ENCODE data around the gene SGF29. TPM values are rescaled to one million over a fixed set of nuclear protein-coding genes. Genes with fewer than 3 reads are reported as not detected.
"Not testable (repeated sequence)": the region's sequence is repeated elsewhere in the genome, so short reads cannot be mapped to it uniquely, and the experiment has no call there.

Gene SGF29
- total RNA-seq, 2 donors from 2014 or later = 24.0 to 35.8 TPM

DNA sequence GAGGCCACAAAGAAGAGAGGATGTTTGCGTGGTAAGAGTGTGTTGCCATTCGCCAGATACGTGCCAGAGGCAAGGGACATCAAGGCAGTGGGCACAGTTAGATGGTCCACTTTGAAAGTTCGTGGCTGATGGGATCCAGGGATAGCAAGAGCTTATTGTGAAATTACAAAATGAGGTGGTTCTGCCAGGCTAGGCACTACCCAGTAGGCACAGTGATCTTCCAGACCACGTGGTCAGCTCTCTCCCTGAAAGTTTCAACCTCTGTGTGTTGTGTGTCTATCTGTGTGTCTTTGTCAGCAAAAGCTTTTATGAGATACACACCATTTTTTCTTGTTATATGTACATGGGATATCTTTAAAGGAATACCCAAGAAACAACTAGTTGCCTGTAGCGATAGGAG is 9.5 kb downstream of the SGF29 start:
- ATAC-seq (no peak), DNase-seq (ENCODE audit: low spot score) (no peak)
- no peaks in the 10 kb centered on the region for H3K27me3 Mint-ChIP-seq
- no peak overlapping the region for H3K4me3 Mint-ChIP-seq
- H3K36me3 Mint-ChIP-seq = peaks cover 16% of the 10 kb centered on the region
- H3K9me3 Mint-ChIP-seq = peaks cover 6% of the 10 kb centered on the region
- peaks cover 5 to 15% of the 10 kb centered on the region in 2 donors for H3K4me1 Mint-ChIP-seq (ENCODE audit: low read depth in 2 of 2)
- no peak overlapping the region for H3K27ac Mint-ChIP-seq

DNA sequence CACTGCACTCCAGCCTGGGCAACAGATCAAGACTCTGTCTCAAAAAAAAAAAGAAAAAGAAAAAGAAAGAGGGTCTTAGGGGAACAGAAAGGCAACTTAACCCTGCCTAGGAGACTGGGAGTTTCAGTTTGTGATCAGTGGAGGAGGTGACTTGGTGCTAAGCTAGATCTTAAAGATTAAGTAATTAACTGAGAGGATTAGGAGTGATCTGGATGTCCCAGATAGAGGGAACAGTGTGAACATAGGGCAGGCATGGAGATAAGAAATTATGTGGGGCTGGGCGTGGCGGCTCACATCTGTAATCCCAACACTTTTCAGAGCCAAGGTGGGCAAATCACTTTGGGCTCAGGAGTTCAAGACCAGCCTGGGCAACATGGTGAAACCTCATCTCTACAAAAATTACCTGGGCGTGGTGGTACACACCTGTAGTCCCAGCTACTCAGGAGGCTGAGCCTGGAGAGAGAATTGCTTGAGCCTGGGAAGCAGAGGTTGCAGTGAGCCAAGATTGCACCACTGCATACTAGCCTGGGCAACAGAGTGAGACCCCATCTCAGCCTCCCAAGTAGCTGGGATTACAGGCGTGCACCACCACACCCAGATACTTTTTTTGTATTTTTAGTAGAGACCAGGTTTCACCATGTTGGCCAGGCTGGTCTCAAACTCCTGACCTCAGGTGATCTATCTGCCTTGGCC is 12.7 kb downstream of the SGF29 start:
- H3K27ac Mint-ChIP-seq; ATAC-seq; H3K9me3 Mint-ChIP-seq; DNase-seq (ENCODE audit: low spot score); H3K27me3 Mint-ChIP-seq; H3K4me3 Mint-ChIP-seq: not testable (repeated sequence)
- Mint-ChIP-seq H3K36me3 (peaks cover 16% of the 10 kb centered on the region), H3K4me1 (ENCODE audit: low read depth in 2 of 2) (peaks cover 10 to 19% of the 10 kb centered on the region in 2 donors)

DNA sequence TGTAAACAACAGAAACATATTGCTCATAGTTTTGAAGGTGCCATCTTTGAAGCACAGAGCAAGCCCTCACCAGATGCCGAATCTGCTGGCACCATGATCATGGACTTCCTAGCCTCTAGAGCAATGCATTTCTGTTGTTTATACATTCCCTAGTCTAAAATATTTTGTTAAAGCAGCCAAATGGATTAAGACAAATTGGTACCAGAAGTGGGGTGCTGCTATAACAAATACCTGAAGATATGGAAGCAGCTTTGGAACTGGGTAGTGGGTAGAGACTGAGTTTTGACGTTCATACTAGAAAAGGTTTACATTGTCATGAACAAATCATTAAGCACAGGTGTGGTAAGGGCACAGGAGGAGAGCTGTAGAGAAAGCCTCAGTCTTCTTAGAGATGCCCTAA is 13.6 kb downstream of the SGF29 start:
- ATAC-seq (no peak), DNase-seq (ENCODE audit: low spot score) (no peak)
- Mint-ChIP-seq H3K27ac (no peak overlapping the region), H3K4me1 (ENCODE audit: low read depth in 2 of 2) (peaks cover 7 to 19% of the 10 kb centered on the region in 2 donors), H3K9me3 (peaks cover 6% of the 10 kb centered on the region), H3K36me3 (peaks cover 16% of the 10 kb centered on the region), H3K27me3 (no peaks in the 10 kb centered on the region), H3K4me3 (no peak overlapping the region)

- DNase-seq (ENCODE audit: low spot score) (no peak), ATAC-seq (no peak)
- Mint-ChIP-seq H3K27ac (peak overlapping the region in 1 of 2 donors; percentile 37), H3K4me3 (no peak overlapping the region), H3K4me1 (ENCODE audit: low read depth in 2 of 2) (peaks cover 21 to 30% of the 10 kb centered on the region in 2 donors), H3K27me3 (no peaks in the 10 kb centered on the region), H3K36me3 (peaks cover 16% of the 10 kb centered on the region), H3K9me3 (peaks cover 6% of the 10 kb centered on the region)
Observed at GRCh38 chr16:28569021-28569420, 15.3 kb downstream of the SGF29 start.

- no peak overlapping the region for H3K4me3 Mint-ChIP-seq
- H3K4me1 Mint-ChIP-seq (ENCODE audit: low read depth in 2 of 2) = peaks cover 28 to 38% of the 10 kb centered on the region in 2 donors
- DNase-seq (ENCODE audit: low spot score) = no peak
- H3K36me3 Mint-ChIP-seq = peaks cover 16% of the 10 kb centered on the region
- H3K27ac Mint-ChIP-seq = no peak overlapping the region
- no peaks in the 10 kb centered on the region for H3K27me3 Mint-ChIP-seq
- H3K9me3 Mint-ChIP-seq = peaks cover 6% of the 10 kb centered on the region
- peak in 1 of 2 donors; percentile 38 for ATAC-seq
Observed at GRCh38 chr16:28569968-28570752, 16.4 kb downstream of the SGF29 start.

GRCh38 chr16:28572696-28573510 is 19.2 kb downstream of the SGF29 start:
- no peak overlapping the region for H3K4me3 Mint-ChIP-seq
- DNase-seq (ENCODE audit: low spot score) (no peak), ATAC-seq (no peak)
- peaks cover 28 to 36% of the 10 kb centered on the region in 2 donors for H3K4me1 Mint-ChIP-seq (ENCODE audit: low read depth in 2 of 2)
- no peaks in the 10 kb centered on the region for H3K36me3 Mint-ChIP-seq
- H3K27me3 Mint-ChIP-seq = no peaks in the 10 kb centered on the region
- H3K9me3 Mint-ChIP-seq = no peaks in the 10 kb centered on the region
- peak overlapping the region in 1 of 2 donors; percentile 65 for H3K27ac Mint-ChIP-seq

- DNase-seq (ENCODE audit: low spot score) = no peak
- Mint-ChIP-seq H3K36me3 (no peaks in the 10 kb centered on the region), H3K9me3 (no peaks in the 10 kb centered on the region), H3K4me3 (no peak overlapping the region), H3K4me1 (ENCODE audit: low read depth in 2 of 2) (peaks cover 26 to 34% of the 10 kb centered on the region in 2 donors), H3K27ac (peak overlapping the region in 1 of 2 donors; percentile 17), H3K27me3 (no peaks in the 10 kb centered on the region)
- no peak for ATAC-seq
Observed at GRCh38 chr16:28573738-28574718, 20.3 kb downstream of the SGF29 start.

DNA sequence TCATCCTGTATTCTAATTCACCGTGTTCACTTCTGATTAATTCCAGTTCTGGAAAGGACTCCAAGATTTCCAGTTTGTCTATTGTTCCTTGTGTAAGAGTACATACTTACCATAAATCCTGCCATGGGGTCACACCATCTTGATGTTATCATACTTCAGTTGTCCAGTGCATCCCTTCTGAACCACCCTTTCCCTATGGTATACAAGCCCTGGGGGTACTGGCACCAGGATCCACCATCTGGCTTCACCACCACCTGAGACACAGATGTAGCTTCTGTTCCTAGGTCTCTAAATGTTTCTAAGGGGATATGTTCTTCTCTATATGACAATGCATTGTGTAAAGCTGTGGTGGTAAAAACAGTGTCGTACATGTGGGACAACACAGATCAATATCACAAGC is 21.2 kb downstream of the SGF29 start:
- no peaks in the 10 kb centered on the region for H3K27me3 Mint-ChIP-seq
- peaks cover 21 to 32% of the 10 kb centered on the region in 2 donors for H3K4me1 Mint-ChIP-seq (ENCODE audit: low read depth in 2 of 2)
- H3K27ac Mint-ChIP-seq = no peak overlapping the region
- ATAC-seq (no peak), DNase-seq (ENCODE audit: low spot score) (no peak)
- H3K9me3 Mint-ChIP-seq = no peaks in the 10 kb centered on the region
- no peak overlapping the region for H3K4me3 Mint-ChIP-seq
- H3K36me3 Mint-ChIP-seq = no peaks in the 10 kb centered on the region

- no peaks in the 10 kb centered on the region for H3K27me3 Mint-ChIP-seq
- DNase-seq (ENCODE audit: low spot score) (no peak), ATAC-seq (no peak)
- H3K4me1 Mint-ChIP-seq (ENCODE audit: low read depth in 2 of 2) = peaks cover 21 to 32% of the 10 kb centered on the region in 2 donors
- no peaks in the 10 kb centered on the region for H3K9me3 Mint-ChIP-seq
- H3K27ac Mint-ChIP-seq = no peak overlapping the region
- H3K4me3 Mint-ChIP-seq = no peak overlapping the region
- no peaks in the 10 kb centered on the region for H3K36me3 Mint-ChIP-seq
Observed at GRCh38 chr16:28575446-28576109, 21.9 kb downstream of the SGF29 start.

DNA sequence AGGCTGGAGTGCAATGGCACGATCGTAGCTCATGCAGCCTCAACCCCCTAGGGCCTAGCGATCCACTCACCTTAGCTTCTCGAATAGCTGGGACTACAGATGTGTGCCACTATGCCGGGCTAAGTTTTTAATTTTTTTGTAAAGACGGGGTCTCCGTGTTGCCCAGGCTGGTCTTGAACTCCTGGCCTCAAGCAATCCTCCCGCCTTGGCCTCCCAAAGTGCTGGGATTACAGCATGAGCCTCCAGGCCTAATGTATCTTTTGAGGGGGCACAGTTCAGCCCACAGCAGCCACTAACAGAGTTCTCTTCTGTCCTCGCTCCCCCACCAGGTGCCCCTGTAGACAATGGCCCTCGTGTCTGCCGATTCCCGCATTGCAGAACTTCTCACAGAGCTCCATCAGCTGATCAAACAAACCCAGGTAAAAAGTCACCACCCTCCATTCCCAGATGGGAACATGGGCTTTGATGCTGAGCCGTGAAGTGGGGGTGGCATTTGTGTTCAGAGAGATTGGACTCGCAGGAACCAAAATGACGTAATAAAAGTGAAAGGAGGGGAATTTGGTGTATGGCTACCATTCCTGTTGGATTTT is 27.1 kb downstream of the SGF29 start:
- Mint-ChIP-seq H3K36me3 (no peaks in the 10 kb centered on the region), H3K4me1 (ENCODE audit: low read depth in 2 of 2) (peaks cover 0 to 3% of the 10 kb centered on the region in 2 donors), H3K9me3 (no peaks in the 10 kb centered on the region), H3K27ac (no peak overlapping the region), H3K27me3 (no peaks in the 10 kb centered on the region), H3K4me3 (no peak overlapping the region)
- DNase-seq (ENCODE audit: low spot score) (no peak), ATAC-seq (no peak)

DNA sequence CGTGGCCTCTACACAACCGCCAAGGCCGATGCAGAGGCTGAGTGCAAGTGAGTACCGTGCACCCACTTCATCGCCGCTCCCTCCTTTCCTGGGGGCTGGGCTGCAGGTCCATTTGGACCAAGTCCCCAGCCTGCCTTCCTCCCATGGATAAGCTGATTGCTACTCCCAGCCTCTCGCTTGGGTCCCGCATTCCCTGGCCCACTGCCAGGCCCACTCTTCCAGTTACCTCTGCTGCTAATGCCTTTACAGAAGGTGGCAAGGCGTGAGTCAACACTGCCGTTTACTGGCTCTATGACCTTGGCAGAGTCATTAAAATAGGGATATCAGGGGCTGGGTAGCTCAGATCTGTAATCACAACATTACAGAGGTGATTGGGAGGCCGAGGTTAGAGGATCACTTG is 32.0 kb downstream of the SGF29 start:
- Mint-ChIP-seq H3K9me3 (no peaks in the 10 kb centered on the region), H3K36me3 (no peaks in the 10 kb centered on the region), H3K27me3 (no peaks in the 10 kb centered on the region), H3K4me1 (ENCODE audit: low read depth in 2 of 2) (no peaks in the 10 kb centered on the region), H3K4me3 (no peak overlapping the region), H3K27ac (no peak overlapping the region)
- DNase-seq (ENCODE audit: low spot score) = no peak
- ATAC-seq = no peak

- Mint-ChIP-seq H3K9me3 (no peaks in the 10 kb centered on the region), H3K27ac (no peak overlapping the region), H3K4me3 (no peak overlapping the region), H3K27me3 (no peaks in the 10 kb centered on the region), H3K36me3 (no peaks in the 10 kb centered on the region), H3K4me1 (ENCODE audit: low read depth in 2 of 2) (no peaks in the 10 kb centered on the region)
- no peak for DNase-seq (ENCODE audit: low spot score)
- ATAC-seq = no peak
Observed at GRCh38 chr16:28586466-28586865, 32.7 kb downstream of the SGF29 start.

Measured in natural killer cell treated with Interleukin-12 subunit alpha and Interleukin-12 subunit beta and Interleukin-15 and Interleukin-18, amount 100 ng/mL, for 72 hours (primary cell).